HEK293T (cell line): ENCODE data around the gene ANKRD12.

Experiments used
- ARNT ChIP-seq: fragments of 450-650 bp; IDR thresholded peaks from 2 replicates; pipeline ENCODE4 v1.6.1; 2017; ENCODE audit warnings: mild to moderate bottlenecking
- BHLHE40 ChIP-seq: fragments of 450-650 bp; IDR thresholded peaks from 2 replicates; pipeline ENCODE4 v1.6.1; 2016; ENCODE audit warnings: mild to moderate bottlenecking, moderate library complexity, borderline replicate concordance
- FOXA1 ChIP-seq: fragments of 450-650 bp; IDR thresholded peaks from 2 replicates; pipeline ENCODE4 v1.6.1; 2016; ENCODE audit warnings: mild to moderate bottlenecking
- FOXK2 ChIP-seq: fragments of 450-650 bp; IDR thresholded peaks from 2 replicates; pipeline ENCODE4 v1.6.1; 2016; ENCODE audit warnings: mild to moderate bottlenecking
- FOXM1 ChIP-seq: fragments of 450-650 bp; IDR thresholded peaks from 2 replicates; pipeline ENCODE4 v1.6.1; 2017; ENCODE audit warnings: mild to moderate bottlenecking, borderline replicate concordance
- HDGF ChIP-seq: fragments of 450-650 bp; IDR thresholded peaks from 2 replicates; pipeline ENCODE4 v1.6.1; 2017; ENCODE audit warnings: antibody characterized with exemption, borderline replicate concordance
- LEF1 ChIP-seq: fragments of 450-650 bp; IDR thresholded peaks from 2 replicates; pipeline ENCODE4 v1.6.1; 2017; ENCODE audit warnings: mild to moderate bottlenecking, borderline replicate concordance
- SP1 ChIP-seq: fragments of 450-650 bp; IDR thresholded peaks from 2 replicates; pipeline ENCODE4 v1.6.1; 2017
- SUZ12 ChIP-seq: fragments of 450-650 bp; IDR thresholded peaks from 2 replicates; pipeline ENCODE4 v1.6.1; 2016; ENCODE audit warnings: mild to moderate bottlenecking
- TF ChIP-seq, protein P1 (sequence below): fragments of 450-650 bp; IDR thresholded peaks from 2 replicates; pipeline ENCODE4 v1.6.1; 2016

GRCh38 chr18:9319333-9319732 is 182.8 kb downstream of the ANKRD12 start:
- TF ChIP-seq HDGF (no peak), BHLHE40 (no peak), FOXM1 (no peak), SP1 (no peak), LEF1 (no peak), SUZ12 (no peak), ARNT (no peak), FOXK2 (no peak), FOXA1 (no peak)
- TF ChIP-seq, protein P1, sequence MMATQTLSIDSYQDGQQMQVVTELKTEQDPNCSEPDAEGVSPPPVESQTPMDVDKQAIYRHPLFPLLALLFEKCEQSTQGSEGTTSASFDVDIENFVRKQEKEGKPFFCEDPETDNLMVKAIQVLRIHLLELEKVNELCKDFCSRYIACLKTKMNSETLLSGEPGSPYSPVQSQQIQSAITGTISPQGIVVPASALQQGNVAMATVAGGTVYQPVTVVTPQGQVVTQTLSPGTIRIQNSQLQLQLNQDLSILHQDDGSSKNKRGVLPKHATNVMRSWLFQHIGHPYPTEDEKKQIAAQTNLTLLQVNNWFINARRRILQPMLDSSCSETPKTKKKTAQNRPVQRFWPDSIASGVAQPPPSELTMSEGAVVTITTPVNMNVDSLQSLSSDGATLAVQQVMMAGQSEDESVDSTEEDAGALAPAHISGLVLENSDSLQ, result no peak
